Thoracic aorta (tissue), 2 donors: ENCODE data around the gene SCN8A. TPM values are rescaled to one million over a fixed set of nuclear protein-coding genes. Genes with fewer than 3 reads are reported as not detected.

Experiments
- ATAC-seq: fragments of 150-250 bp; one replicate; pipeline ENCODE4 v1.8.0; 2017; ENCODE audit warnings: low read depth; ENCODE audit not compliant: insufficient number of reproducible peaks, low FRiP score
- DNase-seq: peaks from one replicate; pipeline ENCODE4 v3.0.0-alpha.2; 2020; ENCODE audit warnings: low spot score
- H3K27ac ChIP-seq, 2 donors: fragments of 200-600 bp; sonication (generic); 1 replicate in 1 of 2; 2 replicates in 1 of 2; pipeline ENCODE4 v1.5.1; 2016; ENCODE audit warnings: mild to moderate bottlenecking in 2 of 2, moderate library complexity in 2 of 2
- H3K27me3 ChIP-seq: fragments of 200-600 bp; sonication (generic); replicated peaks from 2 replicates; pipeline ENCODE4 v1.6.0; 2016; ENCODE audit warnings: mild to moderate bottlenecking; ENCODE audit not compliant: insufficient read depth
- H3K36me3 ChIP-seq: fragments of 200-600 bp; sonication (generic); one replicate; pipeline ENCODE4 v1.5.1; 2016
- H3K4me1 ChIP-seq, 2 donors: fragments of 200-600 bp; sonication (generic); 1 replicate in 1 of 2; 2 replicates in 1 of 2; pipeline versions ENCODE4 v1.5.1 to v1.6.0; 2016; ENCODE audit warnings: low read depth in 2 of 2, mild to moderate bottlenecking in 1 of 2; ENCODE audit not compliant: control insufficient read depth in 1 of 2
- H3K4me3 ChIP-seq: fragments of 200-600 bp; sonication (generic); 2 replicates; pipeline ENCODE4 v1.5.1; 2016; ENCODE audit warnings: mild to moderate bottlenecking
- H3K9me3 ChIP-seq: fragments of 200-600 bp; sonication (generic); 2 replicates; pipeline ENCODE4 v1.5.1; 2016
- CTCF ChIP-seq: fragments of 200-600 bp; sonication (generic); IDR thresholded peaks from one replicate; pipeline ENCODE4 v1.5.1; 2019; ENCODE audit warnings: antibody characterized with exemption
- total RNA-seq, 2 donors: library from RNA; depleted of rRNA; stranded (reverse); fragments of >200 nt; gene quantifications; one replicate each; pipeline versions ENCODE4 v1.1.0 to v1.2.3, GENCODE V29; 2016

SCN8A gene
- total RNA-seq, 2 donors from 2014 or later: 0.54 TPM; not detected in 1

DNA sequence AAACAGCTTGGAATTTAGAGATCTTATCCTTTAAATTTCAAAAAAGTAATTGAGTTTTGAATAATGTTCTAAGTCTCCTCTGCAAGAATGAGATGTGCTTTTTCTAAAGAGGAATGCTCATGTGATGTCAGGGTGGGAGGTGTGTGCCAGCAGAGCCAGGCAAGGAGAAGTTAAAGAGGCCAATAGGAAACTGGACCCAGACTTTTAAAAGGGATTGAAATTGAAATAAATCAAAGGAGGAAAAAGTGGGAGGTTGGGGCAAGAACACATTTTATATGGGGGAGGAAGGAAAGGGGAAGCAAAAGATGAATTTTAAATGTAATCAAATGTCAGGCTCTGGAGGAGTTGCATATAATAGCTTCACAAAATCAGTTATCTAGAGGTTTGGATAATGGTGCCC, 131.4 kb downstream of the SCN8A start:
- no peak for TF ChIP-seq CTCF
- Histone ChIP-seq H3K9me3 (no peaks in the 10 kb centered on the region), H3K4me3 (no peak overlapping the region), H3K36me3 (no peaks in the 10 kb centered on the region), H3K27ac (no peak overlapping the region), H3K4me1 (no peaks in the 10 kb centered on the region), H3K27me3 (no peaks in the 10 kb centered on the region)
- no peak for DNase-seq
- no peak for ATAC-seq

DNA sequence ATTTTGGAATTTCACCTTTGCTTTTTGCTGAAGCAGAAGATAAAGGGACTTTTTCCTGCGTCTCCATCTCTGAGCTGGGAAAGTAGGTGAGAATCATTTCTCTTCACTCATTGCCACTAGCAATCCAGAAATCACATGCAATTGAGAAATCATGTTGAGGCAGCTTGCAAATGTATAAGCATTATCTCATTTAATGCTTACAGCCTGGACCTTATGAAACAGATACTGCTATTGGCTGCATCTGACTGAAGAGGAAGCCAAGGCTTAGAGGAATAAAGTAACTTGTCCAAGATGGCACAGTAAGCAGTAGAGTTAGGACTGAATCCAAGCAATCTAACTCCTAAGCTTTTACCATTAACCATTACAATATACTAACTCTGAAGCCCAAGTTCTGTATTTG, 135.1 kb downstream of the SCN8A start:
- no peak for DNase-seq
- no peak overlapping the region for H3K27ac ChIP-seq
- H3K4me1 ChIP-seq: no peaks in the 10 kb centered on the region
- no peaks in the 10 kb centered on the region for H3K9me3 ChIP-seq
- H3K27me3 ChIP-seq: no peaks in the 10 kb centered on the region
- H3K36me3 ChIP-seq: no peaks in the 10 kb centered on the region
- ATAC-seq: no peak
- no peak overlapping the region for H3K4me3 ChIP-seq
- TF ChIP-seq CTCF: no peak

GRCh38 chr12:51726931-51727330, 135.9 kb downstream of the SCN8A start:
- H3K4me3 ChIP-seq: no peak overlapping the region
- no peak for DNase-seq
- no peaks in the 10 kb centered on the region for H3K36me3 ChIP-seq
- H3K27me3 ChIP-seq: no peaks in the 10 kb centered on the region
- no peak overlapping the region for H3K27ac ChIP-seq
- H3K4me1 ChIP-seq: no peaks in the 10 kb centered on the region
- H3K9me3 ChIP-seq: no peaks in the 10 kb centered on the region
- no peak for ATAC-seq
- TF ChIP-seq CTCF: no peak

DNA sequence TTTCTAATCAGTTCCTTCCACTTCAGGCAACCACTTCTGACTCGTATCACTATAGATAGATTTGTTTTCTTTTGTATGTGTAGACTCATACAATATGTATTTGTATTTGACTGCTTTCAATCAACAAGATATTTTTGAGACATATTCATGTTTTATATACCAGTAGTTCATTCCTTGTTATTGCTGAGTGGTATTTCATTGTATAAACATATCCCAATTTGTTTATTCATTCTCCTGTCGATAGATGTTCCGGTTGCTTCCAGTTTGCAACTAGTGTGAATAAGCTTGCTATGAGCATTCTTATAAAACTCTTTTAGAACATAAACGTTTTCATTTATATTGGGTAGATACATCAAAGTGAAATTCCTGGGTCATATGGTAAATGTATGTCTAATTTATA, 138.3 kb downstream of the SCN8A start:
- no peak for ATAC-seq

GRCh38 chr12:51730745-51731144, 139.7 kb downstream of the SCN8A start:
- no peak overlapping the region for H3K4me3 ChIP-seq
- no peaks in the 10 kb centered on the region for H3K27me3 ChIP-seq
- no peaks in the 10 kb centered on the region for H3K4me1 ChIP-seq
- no peak for DNase-seq
- H3K36me3 ChIP-seq: no peaks in the 10 kb centered on the region
- no peaks in the 10 kb centered on the region for H3K9me3 ChIP-seq
- TF ChIP-seq CTCF: no peak
- ATAC-seq: no peak
- H3K27ac ChIP-seq: no peak overlapping the region

More for the DNA sequence above, 138.3 kb downstream of the SCN8A start:
- DNase-seq: no peak
- Histone ChIP-seq H3K27me3 (no peaks in the 10 kb centered on the region), H3K36me3 (no peaks in the 10 kb centered on the region), H3K4me1 (no peaks in the 10 kb centered on the region), H3K4me3 (no peak overlapping the region), H3K27ac (no peak overlapping the region), H3K9me3 (no peaks in the 10 kb centered on the region)
- no peak for TF ChIP-seq CTCF
